Neural progenitor cell (in vitro differentiated cells): ENCODE measurements around the gene CALR. TPM values are rescaled to one million over a fixed set of nuclear protein-coding genes. Genes with fewer than 3 reads are reported as not detected.

ENCODE experiments used
- DNase-seq: peaks from one replicate; pipeline ENCODE4 v3.0.0-alpha.2; 2016; ENCODE audit warnings: low spot score
- H2AFZ ChIP-seq: fragments of 200-600 bp; sonication (generic); replicated peaks from 2 replicates; pipeline ENCODE4 v1.6.1; 2016; ENCODE audit warnings: antibody characterized with exemption
- H3F3A ChIP-seq: fragments of 200-600 bp; sonication (generic); 2 replicates; pipeline ENCODE4 v1.6.1; 2016; ENCODE audit warnings: antibody characterized with exemption, low read depth
- H3K27ac ChIP-seq: fragments of 200-600 bp; sonication (generic); 2 replicates; pipeline ENCODE4 v1.5.1; 2016; ENCODE audit warnings: mild to moderate bottlenecking
- H3K27me3 ChIP-seq: fragments of 200-600 bp; sonication (generic); 2 replicates; pipeline ENCODE4 v1.6.1; 2016; ENCODE audit warnings: mild to moderate bottlenecking, moderate library complexity
- H3K36me3 ChIP-seq: fragments of 200-600 bp; sonication (generic); 2 replicates; pipeline ENCODE4 v1.5.1; 2016
- H3K4me1 ChIP-seq: fragments of 200-600 bp; sonication (generic); 2 replicates; pipeline ENCODE4 v1.6.1; 2016; ENCODE audit warnings: mixed run types
- H3K4me2 ChIP-seq: fragments of 200-600 bp; sonication (generic); 2 replicates; pipeline ENCODE4 v1.6.1; 2016
- H3K4me3 ChIP-seq: fragments of 200-600 bp; sonication (generic); 2 replicates; pipeline ENCODE4 v1.5.1; 2016
- H3K79me2 ChIP-seq: fragments of 200-600 bp; sonication (generic); 2 replicates; pipeline ENCODE4 v1.6.1; 2016; ENCODE audit warnings: low read depth
- H3K9ac ChIP-seq: fragments of 200-600 bp; sonication (generic); 2 replicates; pipeline ENCODE4 v1.6.1; 2016
- H3K9me3 ChIP-seq: fragments of 200-600 bp; sonication (generic); 2 replicates; pipeline ENCODE4 v1.5.1; 2016; ENCODE audit warnings: low read depth
- H4K20me1 ChIP-seq: fragments of 200-600 bp; sonication (generic); 2 replicates; pipeline ENCODE4 v1.6.1; 2016; ENCODE audit warnings: low read depth
- H3K27ac Mint-ChIP-seq: 3 replicates; pipeline ENCODE4 v1.8.0; 2021; ENCODE audit warnings: mixed read lengths
- H3K27me3 Mint-ChIP-seq: 2 replicates; pipeline ENCODE4 v1.8.0; 2022; ENCODE audit warnings: low read depth, mild to moderate bottlenecking, inconsistent platforms, moderate library complexity, mixed read lengths; ENCODE audit not compliant: insufficient read depth
- H3K36me3 Mint-ChIP-seq: 3 replicates; pipeline ENCODE4 v1.8.0; 2021; ENCODE audit warnings: mixed read lengths
- H3K4me1 Mint-ChIP-seq: 3 replicates; pipeline ENCODE4 v1.8.0; 2021; ENCODE audit warnings: mixed read lengths
- H3K4me3 Mint-ChIP-seq: 3 replicates; pipeline ENCODE4 v1.8.0; 2021; ENCODE audit warnings: mild to moderate bottlenecking, moderate library complexity, mixed read lengths
- H3K9me3 Mint-ChIP-seq: 3 replicates; pipeline ENCODE4 v1.8.0; 2020; ENCODE audit warnings: mixed read lengths
- CTCF ChIP-seq: fragments of 200-600 bp; sonication (generic); IDR thresholded peaks from 2 replicates; pipeline ENCODE4 v1.5.1; 2017; ENCODE audit warnings: antibody characterized with exemption, mild to moderate bottlenecking
- EZH2 ChIP-seq: fragments of 200-600 bp; sonication (generic); IDR thresholded peaks from 2 replicates; pipeline ENCODE4 v1.6.1; 2017; ENCODE audit warnings: antibody characterized with exemption, mild to moderate bottlenecking, moderate library complexity
- EZH2phosphoT487 ChIP-seq: fragments of 200-600 bp; sonication (generic); IDR thresholded peaks from 2 replicates; pipeline ENCODE4 v1.6.1; 2017; ENCODE audit warnings: antibody characterized with exemption
- total RNA-seq: library from RNA; depleted of rRNA; stranded (reverse); fragments of >200 nt; gene quantifications from 2 replicates; pipeline ENCODE4 v1.2.3, GENCODE V29; 2015; ENCODE audit warnings: low replicate concordance

CALR gene
- total RNA-seq, 1 donor from 2014 or later: 437 TPM

GRCh38 chr19:12907166-12907565 lies 31.2 kb upstream of the CALR start:
- no peaks in the 10 kb centered on the region for H3K9me3 Mint-ChIP-seq
- peaks cover 13% of the 10 kb centered on the region for H3K27me3 Mint-ChIP-seq
- no peak overlapping the region for H3K4me2 ChIP-seq
- H3F3A ChIP-seq: peaks cover 6% of the 10 kb centered on the region
- peaks cover 14% of the 10 kb centered on the region for H3K4me1 Mint-ChIP-seq
- H3K4me1 ChIP-seq: peaks cover 6% of the 10 kb centered on the region
- H4K20me1 ChIP-seq: no peaks in the 10 kb centered on the region
- H3K4me3 Mint-ChIP-seq: no peak overlapping the region
- TF ChIP-seq EZH2 (no peak), CTCF (no peak), EZH2phosphoT487 (no peak)
- H3K36me3 ChIP-seq: no peaks in the 10 kb centered on the region
- H3K27ac Mint-ChIP-seq: no peak overlapping the region
- no peaks in the 10 kb centered on the region for H3K36me3 Mint-ChIP-seq
- H3K9ac ChIP-seq: no peak overlapping the region
- no peak overlapping the region for H3K27ac ChIP-seq
- no peaks in the 10 kb centered on the region for H3K9me3 ChIP-seq
- H2AFZ ChIP-seq: no peak overlapping the region
- H3K4me3 ChIP-seq: no peak overlapping the region
- no peaks in the 10 kb centered on the region for H3K27me3 ChIP-seq
- no peak for DNase-seq
- H3K79me2 ChIP-seq: no peaks in the 10 kb centered on the region

- no peaks in the 10 kb centered on the region for H3K36me3 Mint-ChIP-seq
- no peaks in the 10 kb centered on the region for H4K20me1 ChIP-seq
- DNase-seq: peak; percentile 21
- H3K9me3 Mint-ChIP-seq: no peaks in the 10 kb centered on the region
- no peaks in the 10 kb centered on the region for H3K9me3 ChIP-seq
- H3K4me3 ChIP-seq: no peak overlapping the region
- H3K9ac ChIP-seq: no peak overlapping the region
- peak overlapping the region; percentile 96 for H3K27ac Mint-ChIP-seq
- H3K27me3 Mint-ChIP-seq: peaks cover 13% of the 10 kb centered on the region
- peak overlapping the region; percentile 57 for H3K4me2 ChIP-seq
- H3K36me3 ChIP-seq: no peaks in the 10 kb centered on the region
- TF ChIP-seq EZH2 (no peak), CTCF (no peak), EZH2phosphoT487 (no peak)
- H3K4me3 Mint-ChIP-seq: no peak overlapping the region
- H3K4me1 Mint-ChIP-seq: peaks cover 34% of the 10 kb centered on the region
- peaks cover 32% of the 10 kb centered on the region for H3F3A ChIP-seq
- no peaks in the 10 kb centered on the region for H3K79me2 ChIP-seq
- H3K4me1 ChIP-seq: peaks cover 26% of the 10 kb centered on the region
- H2AFZ ChIP-seq: peak overlapping the region; percentile 14
- H3K27me3 ChIP-seq: no peaks in the 10 kb centered on the region
- H3K27ac ChIP-seq: peak overlapping the region; percentile 60
These were observed 25.8 kb upstream of the CALR start for GRCh38 chr19:12912571-12912970.

- peak overlapping the region; percentile 96 for H3K27ac Mint-ChIP-seq
These were observed 25.3 kb upstream of the CALR start for GRCh38 chr19:12913011-12913561.

More at GRCh38 chr19:12913011-12913561, 25.3 kb upstream of the CALR start:
- DNase-seq: peak; percentile 84
- peaks cover 26% of the 10 kb centered on the region for H3K4me1 ChIP-seq
- peaks cover 4% of the 10 kb centered on the region for H3K27me3 ChIP-seq
- no peaks in the 10 kb centered on the region for H3K79me2 ChIP-seq
- no peaks in the 10 kb centered on the region for H3K9me3 ChIP-seq
- peak overlapping the region; percentile 72 for H3K4me3 Mint-ChIP-seq
- no peaks in the 10 kb centered on the region for H3K36me3 Mint-ChIP-seq
- no peak overlapping the region for H3K9ac ChIP-seq
- H3K4me2 ChIP-seq: peak overlapping the region; percentile 57
- H3K4me1 Mint-ChIP-seq: peaks cover 34% of the 10 kb centered on the region
- H3K27ac ChIP-seq: peak overlapping the region; percentile 60
- H3K27me3 Mint-ChIP-seq: peaks cover 13% of the 10 kb centered on the region
- TF ChIP-seq EZH2phosphoT487 (no peak), EZH2 (no peak), CTCF (no peak)
- no peak overlapping the region for H3K4me3 ChIP-seq
- H4K20me1 ChIP-seq: no peaks in the 10 kb centered on the region
- H2AFZ ChIP-seq: peak overlapping the region; percentile 14
- no peaks in the 10 kb centered on the region for H3K9me3 Mint-ChIP-seq
- no peaks in the 10 kb centered on the region for H3K36me3 ChIP-seq
- peaks cover 32% of the 10 kb centered on the region for H3F3A ChIP-seq
